Esophagus muscularis mucosa (tissue), 3 donors: ENCODE results near the gene CRY2.
"Not testable (repeated sequence)": the region's sequence is repeated elsewhere in the genome, so short reads cannot be mapped to it uniquely, and the experiment has no call there.

Experiments
- POLR2A ChIP-seq: fragments of 450-650 bp; IDR thresholded peaks from one replicate; pipeline ENCODE4 v1.6.1; 2017; ENCODE audit warnings: antibody characterized with exemption, moderate library complexity, mild to moderate bottlenecking, low read depth
- POLR2AphosphoS5 ChIP-seq, 2 donors: sonication (generic); formaldehyde crosslinking; IDR thresholded peaks; one replicate each; pipeline ENCODE4 v1.6.1; 2017; ENCODE audit warnings: antibody characterized with exemption in 2 of 2
- TF ChIP-seq, protein P1 (sequence below), 3 experiments: fragments of 200-600 bp in 2 of 3; fragments of 450-650 bp in 1 of 3; sonication (generic) in 2 of 3; IDR thresholded peaks; one replicate each; pipeline ENCODE4 v1.5.1; 2017 to 2019; ENCODE audit warnings: antibody characterized with exemption in 3 of 3, mild to moderate bottlenecking in 2 of 3, moderate library complexity in 1 of 3

DNA sequence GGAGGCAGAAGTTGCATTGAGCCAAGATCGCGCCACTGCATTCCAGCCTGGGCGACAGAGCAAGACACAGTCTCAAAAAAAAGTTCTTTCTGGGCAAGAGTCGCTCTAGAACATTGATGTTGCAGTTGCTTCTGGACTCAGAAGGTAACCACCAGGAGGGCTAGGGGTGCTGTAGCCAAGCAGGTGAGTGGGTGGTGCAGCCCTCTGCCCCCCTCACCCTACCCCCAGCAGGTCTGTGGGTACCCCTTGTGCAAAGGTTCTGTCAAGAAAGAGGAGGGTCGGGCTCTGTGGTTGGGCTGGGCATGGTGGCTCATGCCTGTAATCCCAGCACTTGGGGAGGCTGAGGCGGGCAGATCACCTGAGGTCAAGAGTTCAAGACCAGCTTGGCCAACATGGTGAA is 38.8 kb upstream of the CRY2 start:
- TF ChIP-seq, protein P1, sequence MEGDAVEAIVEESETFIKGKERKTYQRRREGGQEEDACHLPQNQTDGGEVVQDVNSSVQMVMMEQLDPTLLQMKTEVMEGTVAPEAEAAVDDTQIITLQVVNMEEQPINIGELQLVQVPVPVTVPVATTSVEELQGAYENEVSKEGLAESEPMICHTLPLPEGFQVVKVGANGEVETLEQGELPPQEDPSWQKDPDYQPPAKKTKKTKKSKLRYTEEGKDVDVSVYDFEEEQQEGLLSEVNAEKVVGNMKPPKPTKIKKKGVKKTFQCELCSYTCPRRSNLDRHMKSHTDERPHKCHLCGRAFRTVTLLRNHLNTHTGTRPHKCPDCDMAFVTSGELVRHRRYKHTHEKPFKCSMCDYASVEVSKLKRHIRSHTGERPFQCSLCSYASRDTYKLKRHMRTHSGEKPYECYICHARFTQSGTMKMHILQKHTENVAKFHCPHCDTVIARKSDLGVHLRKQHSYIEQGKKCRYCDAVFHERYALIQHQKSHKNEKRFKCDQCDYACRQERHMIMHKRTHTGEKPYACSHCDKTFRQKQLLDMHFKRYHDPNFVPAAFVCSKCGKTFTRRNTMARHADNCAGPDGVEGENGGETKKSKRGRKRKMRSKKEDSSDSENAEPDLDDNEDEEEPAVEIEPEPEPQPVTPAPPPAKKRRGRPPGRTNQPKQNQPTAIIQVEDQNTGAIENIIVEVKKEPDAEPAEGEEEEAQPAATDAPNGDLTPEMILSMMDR (IDR thresholded peaks at IDR 0.05): not testable (repeated sequence)
- not testable (repeated sequence) for TF ChIP-seq POLR2AphosphoS5 (IDR thresholded peaks at IDR 0.05); POLR2A
